Activated CD8-positive, alpha-beta memory T cell treated with anti-CD3 and anti-CD28 coated beads, Interleukin-2, amount 50 U/mL, for 48 hours (primary cell): ENCODE measurements around the gene VPS11.
A peak's percentile ranks its signal among the peaks of the same experiment; 100 is the strongest.
"Not testable (repeated sequence)": the region's sequence is repeated elsewhere in the genome, so short reads cannot be mapped to it uniquely, and the experiment has no call there.

Source experiments
- DNase-seq: peaks from one replicate; pipeline ENCODE4 v3.0.0-alpha.2; 2020

VPS11 gene

GRCh38 chr11:119067371-119068222 is at the start of gene VPS11:
Gene VPS11 (plus strand): TSS chr11:119067818. CDS start chr11:119067824, 6 bp downstream.
- DNase-seq: peak; percentile 98

GRCh38 chr11:119018074-119018938 is 49.3 kb upstream of the VPS11 start, which contains the start of the genes RPS25 and TRAPPC4:
Gene RPS25 (minus strand): TSS chr11:119018343. CDS start chr11:119018284, 59 bp downstream.
Gene TRAPPC4 (plus strand): TSS chr11:119018766. CDS start chr11:119018796, 30 bp downstream.
- peak; percentile 93 for DNase-seq

- DNase-seq: no peak
Observed at GRCh38 chr11:119019996-119020395, 47.6 kb upstream of the VPS11 start.

- no peak for DNase-seq
Observed at GRCh38 chr11:119021631-119022030, 46.0 kb upstream of the VPS11 start.

GRCh38 chr11:119023741-119024140 is 43.9 kb upstream of the VPS11 start:
- DNase-seq: no peak

GRCh38 chr11:119024430-119025098 is 43.1 kb upstream of the VPS11 start:
- DNase-seq: no peak

GRCh38 chr11:119025099-119025473 is 42.5 kb upstream of the VPS11 start:
- DNase-seq: no peak

- DNase-seq: no peak
Observed at GRCh38 chr11:119025541-119025940, 42.1 kb upstream of the VPS11 start.

GRCh38 chr11:119025978-119026766 is 41.4 kb upstream of the VPS11 start:
- no peak for DNase-seq

GRCh38 chr11:119026970-119027369 is 40.6 kb upstream of the VPS11 start:
- no peak for DNase-seq

- DNase-seq: no peak
Observed at GRCh38 chr11:119027561-119028345, 39.9 kb upstream of the VPS11 start.

- DNase-seq: no peak
Observed at GRCh38 chr11:119028346-119029068, 39.1 kb upstream of the VPS11 start.

- no peak for DNase-seq
Observed at GRCh38 chr11:119029069-119029339, 38.6 kb upstream of the VPS11 start.

- DNase-seq: no peak
Observed at GRCh38 chr11:119029340-119030028, 38.1 kb upstream of the VPS11 start.

GRCh38 chr11:119030029-119030328 is 37.6 kb upstream of the VPS11 start:
- DNase-seq: no peak

GRCh38 chr11:119030329-119031047 is 37.1 kb upstream of the VPS11 start, which contains the start of gene SLC37A4:
Gene SLC37A4 (minus strand): TSS chr11:119030877.
- DNase-seq: peak; percentile 100

- no peak for DNase-seq
Observed at GRCh38 chr11:119031912-119032280, 35.7 kb upstream of the VPS11 start.

GRCh38 chr11:119033421-119033820 is 34.2 kb upstream of the VPS11 start:
- not testable (repeated sequence) for DNase-seq

- DNase-seq: no peak
Observed at GRCh38 chr11:119034813-119035212, 32.8 kb upstream of the VPS11 start.

- DNase-seq: no peak
Observed at GRCh38 chr11:119038884-119039283, 28.7 kb upstream of the VPS11 start.
